HCT116 (cell line): ENCODE data around the gene SEC22A. TPM values are rescaled to one million over a fixed set of nuclear protein-coding genes. Genes with fewer than 3 reads are reported as not detected.
A peak's percentile ranks its signal among the peaks of the same experiment; 100 is the strongest.

Experiments
- ATAC-seq: fragments of 200-7000 bp; cut with Tn5 transposase; 2 replicates; pipeline ENCODE4 v1.9.1; 2020; ENCODE audit warnings: mild to moderate bottlenecking, moderate library complexity
- BruUV-seq: library from RNA; stranded (reverse); fragments of 400-500 nt; replicated peaks from 2 replicates; lab custom pipeline; 2021; lab: Mats Ljungman, UMichigan
- CTCF ChIA-PET: fragments of 300-600 bp; sonication (Branson Sonifier 250); formaldehyde crosslinking; loops from one replicate; lab custom pipeline; 2021; ENCODE audit warnings: antibody characterized with exemption; lab: Charles Lee
- POLR2A ChIA-PET: fragments of 300-600, 350-600 bp; sonication (Branson Sonifier 250); formaldehyde crosslinking; loops from one replicate; lab custom pipeline; 2021; ENCODE audit warnings: antibody characterized with exemption; lab: Charles Lee
- RAD21 ChIA-PET, 2 experiments: fragments of 300-600 bp; sonication (Branson Sonifier 250); formaldehyde crosslinking; loops; one replicate each; lab custom pipeline; 2023; ENCODE audit warnings: low total read pairs in 2 of 2; ENCODE audit not compliant: uncharacterized antibody in 2 of 2, unreplicated experiment in 2 of 2, low non-redundant PET in 1 of 2; lab: Charles Lee
- DNase-seq: peaks from one replicate; pipeline ENCODE4 v3.0.0-alpha.2; 2010; ENCODE audit warnings: low read depth, low spot score
- H2AFZ ChIP-seq: fragments of 200-600 bp; shearing (Covaris generic), sonication (generic); 2 replicates; pipeline ENCODE4 v1.6.1; 2017; ENCODE audit warnings: low read depth, mixed run types, mixed read lengths, antibody characterized with exemption, low read length; ENCODE audit not compliant: poor library complexity, severe bottlenecking
- H3K27ac ChIP-seq: 2 replicates; pipeline ENCODE4 v1.5.1; 2012; ENCODE audit warnings: low read depth, low read length
- H3K27me3 ChIP-seq: fragments of 200-600 bp; sonication (generic); 2 replicates; pipeline ENCODE4 v1.6.1; 2016; ENCODE audit warnings: mixed run types, low read length, mixed read lengths; ENCODE audit not compliant: insufficient read depth
- H3K36me3 ChIP-seq, 2 experiments: fragments of 200-500 bp in 1 of 2; fragments of 200-600 bp in 1 of 2; sonication (Bioruptor generic) in 1 of 2; sonication (generic) in 1 of 2; 2 replicates each; pipeline versions ENCODE4 v1.5.1 to v1.6.1; 2014 to 2016; ENCODE audit warnings: low read length in 2 of 2, inconsistent platforms in 1 of 2, mixed read lengths in 1 of 2, mixed run types in 1 of 2; ENCODE audit not compliant: insufficient read depth in 2 of 2, control insufficient read depth in 1 of 2
- H3K4me1 ChIP-seq, 2 experiments: fragments of 200-600 bp in 1 of 2; sonication (generic) in 1 of 2; 2 replicates each; pipeline versions ENCODE4 v1.5.1 to v1.6.1; 2012 to 2017; ENCODE audit warnings: low read length in 2 of 2, inconsistent platforms in 1 of 2, mild to moderate bottlenecking in 1 of 2, mixed read lengths in 1 of 2, mixed run types in 1 of 2, moderate library complexity in 1 of 2; ENCODE audit not compliant: insufficient read depth in 2 of 2, control insufficient read depth in 1 of 2
- H3K4me2 ChIP-seq: fragments of 200-600 bp; sonication (generic); 2 replicates; pipeline ENCODE4 v1.6.1; 2017; ENCODE audit warnings: mixed run types, low read length, mixed read lengths
- H3K4me3 ChIP-seq, 2 experiments: fragments of 200-600 bp in 1 of 2; sonication (generic) in 1 of 2; replicated peaks in 1 of 2; 2 replicates each; pipeline ENCODE4 v1.5.1; 2011 to 2016; ENCODE audit warnings: low read length in 2 of 2, control low read depth in 1 of 2, low read depth in 1 of 2, mild to moderate bottlenecking in 1 of 2, mixed read lengths in 1 of 2, mixed run types in 1 of 2
- H3K79me2 ChIP-seq: fragments of 200-600 bp; sonication (generic); 2 replicates; pipeline ENCODE4 v1.6.1; 2017; ENCODE audit warnings: mild to moderate bottlenecking, mixed run types, low read length, moderate library complexity, mixed read lengths; ENCODE audit not compliant: insufficient read depth
- H3K9ac ChIP-seq: fragments of 200-600 bp; sonication (generic); 2 replicates; pipeline ENCODE4 v1.6.1; 2016; ENCODE audit warnings: low read length, mixed read lengths
- H3K9me2 ChIP-seq: fragments of 200-600 bp; sonication (generic), shearing (Covaris generic); 2 replicates; pipeline ENCODE4 v1.6.1; 2017; ENCODE audit warnings: mixed run types, mild to moderate bottlenecking, moderate library complexity; ENCODE audit not compliant: insufficient read depth
- H3K9me3 ChIP-seq, 2 experiments: fragments of 200-500 bp in 1 of 2; fragments of 200-600 bp in 1 of 2; sonication (Bioruptor generic) in 1 of 2; sonication (generic) in 1 of 2; 2 replicates each; pipeline ENCODE4 v1.6.1; 2014 to 2017; ENCODE audit warnings: low read length in 2 of 2, mixed read lengths in 2 of 2, inconsistent platforms in 1 of 2, low read depth in 1 of 2, mild to moderate bottlenecking in 1 of 2, mixed run types in 1 of 2, moderate library complexity in 1 of 2; ENCODE audit not compliant: control insufficient read depth in 1 of 2, insufficient read depth in 1 of 2
- H4K20me1 ChIP-seq: fragments of 200-600 bp; sonication (generic), shearing (Covaris generic); 2 replicates; pipeline ENCODE4 v1.6.1; 2017; ENCODE audit warnings: mixed run types, mild to moderate bottlenecking, moderate library complexity; ENCODE audit not compliant: insufficient read depth
- ATF3 ChIP-seq: IDR thresholded peaks from 2 replicates; pipeline ENCODE4 v1.6.1; 2012
- CBX3 ChIP-seq: IDR thresholded peaks from 2 replicates; pipeline ENCODE4 v1.6.1; 2012; ENCODE audit warnings: low read depth
- CEBPB ChIP-seq: IDR thresholded peaks from 2 replicates; pipeline ENCODE4 v1.6.1; 2012; ENCODE audit warnings: low read depth
- EGR1 ChIP-seq: IDR thresholded peaks from 2 replicates; pipeline ENCODE4 v1.6.1; 2012; ENCODE audit warnings: low read depth
- ELF1 ChIP-seq: IDR thresholded peaks from 2 replicates; pipeline ENCODE4 v1.6.1; 2012; ENCODE audit warnings: low read depth, borderline replicate concordance
- EZH2 ChIP-seq: fragments of 200-600 bp; sonication (generic); IDR thresholded peaks from 2 replicates; pipeline ENCODE4 v1.6.1; 2017; ENCODE audit warnings: antibody characterized with exemption, mixed run types
- EZH2phosphoT487 ChIP-seq: fragments of 200-600 bp; IDR thresholded peaks from 2 replicates; pipeline ENCODE4 v1.6.1; 2018; ENCODE audit warnings: antibody characterized with exemption, borderline replicate concordance
- JUND ChIP-seq: IDR thresholded peaks from 2 replicates; pipeline ENCODE4 v1.6.1; 2012
- POLR2A ChIP-seq: IDR thresholded peaks from 2 replicates; pipeline ENCODE4 v1.7.0; 2011; ENCODE audit warnings: borderline replicate concordance; ENCODE audit not compliant: insufficient read depth, insufficient read length; ENCODE audit errors: extremely low read depth
- REST ChIP-seq: IDR thresholded peaks from 2 replicates; pipeline ENCODE4 v1.6.1; 2012; ENCODE audit warnings: low read depth
- SIN3A ChIP-seq: IDR thresholded peaks from 2 replicates; pipeline ENCODE4 v1.6.1; 2012; ENCODE audit warnings: low read depth
- SP1 ChIP-seq: IDR thresholded peaks from 2 replicates; pipeline ENCODE4 v1.6.1; 2012; ENCODE audit warnings: low read depth
- SRF ChIP-seq: IDR thresholded peaks from 2 replicates; pipeline ENCODE4 v1.6.1; 2012; ENCODE audit warnings: low read depth
- TCF7L2 ChIP-seq: IDR thresholded peaks from 2 replicates; pipeline ENCODE4 v1.7.0; 2011; ENCODE audit warnings: borderline replicate concordance, inconsistent platforms; ENCODE audit not compliant: insufficient read depth, insufficient read length; ENCODE audit errors: extremely low read depth
- YY1 ChIP-seq: IDR thresholded peaks from 2 replicates; pipeline ENCODE4 v1.6.1; 2011; ENCODE audit warnings: low read length, low read depth, moderate library complexity, mild to moderate bottlenecking; ENCODE audit not compliant: insufficient replicate concordance; ENCODE audit errors: extremely low read depth
- ZNF274 ChIP-seq: fragments of 200-500 bp; sonication (Bioruptor generic); IDR thresholded peaks from 2 replicates; pipeline ENCODE4 v1.6.1; 2014; ENCODE audit warnings: mild to moderate bottlenecking, low read depth, low read length, inconsistent platforms
- intact Hi-C: fragments of 100-400 bp; cut with micrococcal nuclease; formaldehyde crosslinking; loops from 2 replicates; pipeline ENCODE4 v1.10.0; 2022
- total RNA-seq: library from RNA; stranded (reverse); gene quantifications from one replicate; pipeline ENCODE4 v1.2.1, GENCODE V29; 2021; ENCODE audit not compliant: unreplicated experiment
- TF ChIP-seq, protein P1 (sequence below), 3 experiments: fragments of 200-600 bp in 1 of 3; sonication (generic) in 1 of 3; IDR thresholded peaks in 2 of 3; conservative IDR thresholded peaks in 1 of 3; 2 replicates each; pipeline ENCODE4 v1.5.1; 2012 to 2017; ENCODE audit warnings: low read depth in 2 of 3, low read length in 2 of 3, antibody characterized with exemption in 1 of 3, borderline replicate concordance in 1 of 3, control low read depth in 1 of 3, mild to moderate bottlenecking in 1 of 3, mixed read lengths in 1 of 3, mixed run types in 1 of 3, moderate library complexity in 1 of 3; ENCODE audit not compliant: insufficient read depth in 1 of 3
- TF ChIP-seq, protein P2 (sequence below): IDR thresholded peaks from 2 replicates; pipeline ENCODE4 v1.6.1; 2011; ENCODE audit warnings: mild to moderate bottlenecking, low read length, moderate library complexity; ENCODE audit not compliant: insufficient replicate concordance; ENCODE audit errors: extremely low read depth
- TF ChIP-seq, protein P3 (sequence below): IDR thresholded peaks from 2 replicates; pipeline ENCODE4 v1.6.1; 2012

SEC22A gene
- total RNA-seq, 1 experiment from 2014 or later: 10.6 TPM

DNA sequence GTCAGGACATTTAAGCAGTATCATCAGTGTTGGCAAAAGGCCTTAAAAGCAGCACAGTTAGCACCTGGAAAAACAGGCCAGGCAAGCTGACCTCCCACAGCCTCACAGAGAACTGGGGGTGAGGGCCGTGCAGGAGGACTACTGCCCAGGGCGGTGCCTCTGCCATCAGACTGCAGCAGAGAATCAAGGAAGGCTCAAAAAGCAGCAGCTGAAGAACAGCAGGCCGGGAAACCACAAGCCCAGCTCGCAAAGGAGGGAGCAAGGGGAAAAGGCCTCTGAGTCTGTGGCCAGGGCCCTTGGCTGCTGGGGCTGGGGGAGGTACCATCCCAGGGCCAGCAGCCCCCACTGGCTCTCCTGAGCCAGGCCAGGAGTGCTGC lies 84.2 kb downstream of the SEC22A start:
- Histone ChIP-seq H3K4me2 (no peak overlapping the region), H3K9ac (no peak overlapping the region), H4K20me1 (no peaks in the 10 kb centered on the region), H3K27ac (no peak overlapping the region)
- BruUV-seq: no TSS peak
- ATAC-seq: peak; percentile 5; the same call in 1 of the 2 replicates
- POLR2A ChIA-PET: no interaction called here
- no peak for DNase-seq
- TF ChIP-seq, protein P1, sequence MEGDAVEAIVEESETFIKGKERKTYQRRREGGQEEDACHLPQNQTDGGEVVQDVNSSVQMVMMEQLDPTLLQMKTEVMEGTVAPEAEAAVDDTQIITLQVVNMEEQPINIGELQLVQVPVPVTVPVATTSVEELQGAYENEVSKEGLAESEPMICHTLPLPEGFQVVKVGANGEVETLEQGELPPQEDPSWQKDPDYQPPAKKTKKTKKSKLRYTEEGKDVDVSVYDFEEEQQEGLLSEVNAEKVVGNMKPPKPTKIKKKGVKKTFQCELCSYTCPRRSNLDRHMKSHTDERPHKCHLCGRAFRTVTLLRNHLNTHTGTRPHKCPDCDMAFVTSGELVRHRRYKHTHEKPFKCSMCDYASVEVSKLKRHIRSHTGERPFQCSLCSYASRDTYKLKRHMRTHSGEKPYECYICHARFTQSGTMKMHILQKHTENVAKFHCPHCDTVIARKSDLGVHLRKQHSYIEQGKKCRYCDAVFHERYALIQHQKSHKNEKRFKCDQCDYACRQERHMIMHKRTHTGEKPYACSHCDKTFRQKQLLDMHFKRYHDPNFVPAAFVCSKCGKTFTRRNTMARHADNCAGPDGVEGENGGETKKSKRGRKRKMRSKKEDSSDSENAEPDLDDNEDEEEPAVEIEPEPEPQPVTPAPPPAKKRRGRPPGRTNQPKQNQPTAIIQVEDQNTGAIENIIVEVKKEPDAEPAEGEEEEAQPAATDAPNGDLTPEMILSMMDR (IDR thresholded peaks at IDR 0.05 in 2 of 3, conservative IDR thresholded peaks at IDR 0.05 in 1 of 3; ENCODE audit: borderline replicate concordance in 1 of 3, insufficient read depth in 1 of 3, low read depth in 2 of 3, low read length in 2 of 3): no peak
- TF ChIP-seq, protein P2, sequence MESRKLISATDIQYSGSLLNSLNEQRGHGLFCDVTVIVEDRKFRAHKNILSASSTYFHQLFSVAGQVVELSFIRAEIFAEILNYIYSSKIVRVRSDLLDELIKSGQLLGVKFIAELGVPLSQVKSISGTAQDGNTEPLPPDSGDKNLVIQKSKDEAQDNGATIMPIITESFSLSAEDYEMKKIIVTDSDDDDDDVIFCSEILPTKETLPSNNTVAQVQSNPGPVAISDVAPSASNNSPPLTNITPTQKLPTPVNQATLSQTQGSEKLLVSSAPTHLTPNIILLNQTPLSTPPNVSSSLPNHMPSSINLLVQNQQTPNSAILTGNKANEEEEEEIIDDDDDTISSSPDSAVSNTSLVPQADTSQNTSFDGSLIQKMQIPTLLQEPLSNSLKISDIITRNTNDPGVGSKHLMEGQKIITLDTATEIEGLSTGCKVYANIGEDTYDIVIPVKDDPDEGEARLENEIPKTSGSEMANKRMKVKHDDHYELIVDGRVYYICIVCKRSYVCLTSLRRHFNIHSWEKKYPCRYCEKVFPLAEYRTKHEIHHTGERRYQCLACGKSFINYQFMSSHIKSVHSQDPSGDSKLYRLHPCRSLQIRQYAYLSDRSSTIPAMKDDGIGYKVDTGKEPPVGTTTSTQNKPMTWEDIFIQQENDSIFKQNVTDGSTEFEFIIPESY: no peak
- no peak for TF ChIP-seq YY1
- no peak for TF ChIP-seq TCF7L2
- no peak for TF ChIP-seq SRF
- no peak for TF ChIP-seq ZNF274
- TF ChIP-seq REST: no peak
- no peak for TF ChIP-seq EZH2
- TF ChIP-seq ATF3: no peak
- no peak for TF ChIP-seq SP1
- no peak for TF ChIP-seq EGR1
- TF ChIP-seq CEBPB: no peak
- no peak for TF ChIP-seq POLR2A
- TF ChIP-seq EZH2phosphoT487: no peak
- TF ChIP-seq ELF1: no peak
- TF ChIP-seq, protein P3, sequence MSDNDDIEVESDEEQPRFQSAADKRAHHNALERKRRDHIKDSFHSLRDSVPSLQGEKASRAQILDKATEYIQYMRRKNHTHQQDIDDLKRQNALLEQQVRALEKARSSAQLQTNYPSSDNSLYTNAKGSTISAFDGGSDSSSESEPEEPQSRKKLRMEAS: no peak
- no peak for TF ChIP-seq CBX3
- no peak for TF ChIP-seq SIN3A
- TF ChIP-seq JUND: no peak
- TF ChIP-seq, all 23 proteins: peak for 0
- ChIA-PET RAD21 (no interaction called here), CTCF (interaction anchor here (1.0 to 1.2 kb wide), 2 partner anchors 10 to 203 kb away, joined by 3 to 4 read pairs; no protein-coding TSS in a partner anchor)
- H3K9me3 ChIP-seq: no peaks in the 10 kb centered on the region
- no peak overlapping the region for H2AFZ ChIP-seq
- H3K4me1 ChIP-seq: no peaks in the 10 kb centered on the region
- no peaks in the 10 kb centered on the region for H3K36me3 ChIP-seq
- no peak overlapping the region for H3K4me3 ChIP-seq
- no peaks in the 10 kb centered on the region for H3K9me2 ChIP-seq
- H3K79me2 ChIP-seq: no peaks in the 10 kb centered on the region
- intact Hi-C loops: no loop called here
- H3K27me3 ChIP-seq: no peaks in the 10 kb centered on the region
